ENCODE measurements around the gene HSBP1L1. TPM values are rescaled to one million over a fixed set of nuclear protein-coding genes. Genes with fewer than 3 reads are reported as not detected.

The HSBP1L1 gene
- total RNA-seq, 4 donors from 2014 or later, result 13.2 to 20.1 (median 17.3) TPM

DNA sequence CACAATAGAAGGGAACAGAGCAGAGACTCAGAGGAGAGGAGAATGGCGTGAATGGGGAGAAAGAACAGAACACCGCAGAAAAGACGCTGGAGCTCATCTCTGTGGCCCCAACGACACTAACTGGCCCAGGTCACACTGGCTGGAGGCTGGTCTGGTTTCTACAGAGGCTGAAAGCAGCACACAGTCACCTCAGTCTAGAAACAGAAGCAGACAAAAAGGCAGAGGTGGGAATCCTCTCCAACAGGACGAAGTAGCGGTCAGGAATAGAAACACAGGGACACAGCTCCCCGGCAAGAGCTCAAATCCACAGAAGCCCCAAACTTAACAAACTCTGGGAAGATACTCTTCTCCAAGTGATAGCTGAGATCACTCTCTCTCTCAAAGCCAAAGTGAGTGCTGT lies 22.2 kb upstream of the HSBP1L1 start:
- TF ChIP-seq, protein P1, sequence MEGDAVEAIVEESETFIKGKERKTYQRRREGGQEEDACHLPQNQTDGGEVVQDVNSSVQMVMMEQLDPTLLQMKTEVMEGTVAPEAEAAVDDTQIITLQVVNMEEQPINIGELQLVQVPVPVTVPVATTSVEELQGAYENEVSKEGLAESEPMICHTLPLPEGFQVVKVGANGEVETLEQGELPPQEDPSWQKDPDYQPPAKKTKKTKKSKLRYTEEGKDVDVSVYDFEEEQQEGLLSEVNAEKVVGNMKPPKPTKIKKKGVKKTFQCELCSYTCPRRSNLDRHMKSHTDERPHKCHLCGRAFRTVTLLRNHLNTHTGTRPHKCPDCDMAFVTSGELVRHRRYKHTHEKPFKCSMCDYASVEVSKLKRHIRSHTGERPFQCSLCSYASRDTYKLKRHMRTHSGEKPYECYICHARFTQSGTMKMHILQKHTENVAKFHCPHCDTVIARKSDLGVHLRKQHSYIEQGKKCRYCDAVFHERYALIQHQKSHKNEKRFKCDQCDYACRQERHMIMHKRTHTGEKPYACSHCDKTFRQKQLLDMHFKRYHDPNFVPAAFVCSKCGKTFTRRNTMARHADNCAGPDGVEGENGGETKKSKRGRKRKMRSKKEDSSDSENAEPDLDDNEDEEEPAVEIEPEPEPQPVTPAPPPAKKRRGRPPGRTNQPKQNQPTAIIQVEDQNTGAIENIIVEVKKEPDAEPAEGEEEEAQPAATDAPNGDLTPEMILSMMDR (IDR thresholded peaks at IDR 0.05), result no peak
- no peak for ATAC-seq (ENCODE audit: low FRiP score)
- DNase-seq (ENCODE audit: low spot score), result peak; percentile 3

DNA sequence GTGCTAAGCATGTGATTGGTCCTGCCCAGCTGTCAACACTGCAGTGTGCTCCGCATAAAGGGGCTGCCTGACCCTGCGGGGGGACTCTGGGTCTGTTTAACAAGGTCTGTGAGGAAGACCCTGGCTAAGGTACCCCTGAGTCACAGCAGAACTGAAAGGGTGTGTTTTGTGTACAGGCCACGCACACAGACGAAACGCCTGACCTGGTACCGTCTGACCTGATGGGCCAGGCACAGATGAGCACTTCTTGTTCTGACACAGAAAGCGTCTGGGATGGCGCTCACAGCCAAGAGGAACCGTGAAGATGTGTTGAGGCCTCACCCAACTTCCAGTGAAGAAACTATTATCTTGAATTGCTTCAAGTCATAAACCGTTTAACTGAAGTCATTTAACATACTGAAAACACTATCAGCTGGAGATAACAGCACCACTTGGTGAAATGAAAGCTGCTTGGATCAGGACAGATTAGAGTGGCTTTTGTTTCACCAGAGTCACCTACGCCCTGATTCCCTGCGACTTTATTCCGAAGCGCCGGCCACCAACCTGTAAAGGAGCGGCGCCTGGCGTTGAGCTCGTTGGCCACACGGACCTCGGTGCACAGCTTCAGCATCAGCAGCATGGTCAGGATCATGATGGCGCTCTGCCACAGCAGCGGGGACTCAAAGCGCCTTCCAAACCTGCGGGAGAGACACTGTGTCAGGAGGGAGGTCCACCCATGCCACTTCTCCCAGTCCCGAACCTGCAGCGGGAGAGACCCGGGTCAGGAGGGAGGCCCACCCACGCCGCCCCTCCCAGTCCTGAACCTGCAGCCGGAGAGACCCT lies 21.4 kb upstream of the HSBP1L1 start:
- peak; percentile 18 for DNase-seq (ENCODE audit: low spot score)
- ATAC-seq (ENCODE audit: low FRiP score), result no peak
- TF ChIP-seq, protein P1 (IDR thresholded peaks at IDR 0.05), result no peak

DNA sequence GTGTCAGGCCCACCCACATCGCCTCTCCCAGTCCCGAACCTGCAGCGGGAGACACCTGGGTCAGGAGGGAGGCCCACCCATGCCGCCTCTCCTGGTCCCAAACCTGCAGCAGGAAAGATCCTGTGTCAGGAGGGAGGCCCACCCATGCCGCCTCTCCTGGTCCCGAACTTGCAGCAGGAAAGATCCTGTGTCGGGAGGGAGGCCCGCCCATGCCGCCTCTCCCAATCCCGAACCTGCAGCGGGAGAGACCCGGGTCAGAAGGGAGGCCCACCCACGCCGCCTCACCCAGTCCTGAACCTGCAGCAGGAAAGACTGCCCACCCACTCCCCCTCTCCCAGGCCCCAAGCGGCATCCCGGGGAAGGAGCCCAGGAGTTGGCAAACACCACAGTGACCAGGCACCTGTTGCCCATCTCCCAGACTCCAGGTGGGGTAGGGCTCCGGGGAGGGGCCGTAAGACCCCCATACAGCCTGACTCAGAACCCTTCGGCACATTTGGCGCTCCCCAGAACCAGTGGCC lies 20.8 kb upstream of the HSBP1L1 start:
- TF ChIP-seq, protein P1 (IDR thresholded peaks at IDR 0.05), result no peak
- ATAC-seq (ENCODE audit: low FRiP score) (peak; percentile 12), DNase-seq (ENCODE audit: low spot score) (peak; percentile 14)

- DNase-seq (ENCODE audit: low spot score), result peak; percentile 22
- TF ChIP-seq, protein P1 (IDR thresholded peaks at IDR 0.05), result no peak
- peak; percentile 53 for ATAC-seq (ENCODE audit: low FRiP score)
These were observed 20.2 kb upstream of the HSBP1L1 start for GRCh38 chr18:79944126-79944731.

DNA sequence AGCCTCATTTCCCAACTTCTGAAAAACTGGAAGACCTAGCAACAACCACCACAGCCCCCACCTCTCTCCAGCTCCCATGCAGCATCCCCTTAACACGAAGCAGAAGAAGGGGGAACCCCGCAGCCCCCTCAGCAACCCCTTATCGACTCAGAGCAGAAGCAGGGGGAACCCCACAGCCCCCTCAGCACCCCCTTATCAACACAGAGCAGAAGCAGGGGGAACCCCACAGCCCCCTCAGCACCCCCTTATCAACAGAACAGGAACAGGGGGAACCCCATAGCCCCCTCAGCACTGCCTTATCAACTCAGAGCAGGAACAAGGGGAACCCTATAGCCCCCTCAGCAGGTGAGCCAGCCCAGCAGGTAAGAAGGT lies 19.7 kb upstream of the HSBP1L1 start:
- no peak for ATAC-seq (ENCODE audit: low FRiP score)
- TF ChIP-seq, protein P1 (IDR thresholded peaks at IDR 0.05), result no peak
- DNase-seq (ENCODE audit: low spot score), result peak; percentile 12

- ATAC-seq (ENCODE audit: low FRiP score) (no peak), DNase-seq (ENCODE audit: low spot score) (peak; percentile 13)
- TF ChIP-seq, protein P1 (IDR thresholded peaks at IDR 0.05), result no peak
These were observed 19.1 kb upstream of the HSBP1L1 start for GRCh38 chr18:79945118-79946042.
